ENCODE results near the gene LCN6. TPM values are rescaled to one million over a fixed set of nuclear protein-coding genes. Genes with fewer than 3 reads are reported as not detected.
"Not testable (repeated sequence)": the region's sequence is repeated elsewhere in the genome, so short reads cannot be mapped to it uniquely, and the experiment has no call there.

LCN6 gene
- total and polyA plus RNA-seq, 9 of the 15 experiments (the other 6 are each of a cell fraction or from before 2014, with no cell fraction given), result 0.10 to 0.45 (median 0.37) TPM; not detected in 5

DNA sequence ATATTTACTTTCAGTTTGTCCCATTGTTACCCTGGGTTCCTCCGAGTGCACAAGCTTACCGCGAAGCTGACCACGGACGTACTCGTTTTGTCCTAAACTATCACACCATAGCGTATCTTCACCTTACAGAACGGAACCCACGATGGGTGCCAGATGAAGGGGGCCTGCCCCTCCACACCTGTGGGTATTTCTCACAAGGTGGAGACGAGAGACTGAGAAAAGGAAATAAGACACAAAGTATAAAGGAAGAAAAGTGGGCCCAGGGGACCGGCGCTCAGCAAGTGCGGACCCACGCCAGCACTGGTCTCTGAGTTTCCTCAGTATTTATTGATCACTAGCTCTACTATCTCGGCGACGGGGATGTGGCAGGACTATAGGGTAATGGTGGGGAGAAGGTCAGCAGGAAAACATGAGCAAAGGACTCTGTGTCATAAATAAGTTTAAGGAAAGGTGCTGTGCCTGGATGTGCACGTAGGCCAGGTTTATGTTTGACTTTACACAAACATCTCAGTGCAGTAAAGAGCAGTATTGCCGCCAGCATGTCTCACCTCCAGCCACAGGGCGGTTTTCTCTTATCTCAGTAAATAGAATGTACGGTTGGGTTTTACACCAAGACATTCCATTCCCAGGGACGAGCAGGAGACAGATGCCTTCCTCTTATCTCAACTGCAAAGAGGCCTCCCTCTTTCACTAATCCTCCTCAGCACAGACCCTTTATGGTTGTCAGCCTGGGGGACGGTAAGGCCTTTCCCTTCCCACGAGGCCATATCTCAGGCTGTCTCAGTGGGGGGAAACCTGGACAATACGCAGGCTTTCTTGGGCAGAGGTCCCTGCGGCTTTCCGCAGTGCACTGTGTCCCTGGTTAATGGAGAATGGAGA lies 40.6 kb upstream of the LCN6 start:
- ATAC-seq; H3K9me3 ChIP-seq (replicated peaks; ENCODE audit: control insufficient read depth, insufficient read depth, low read depth, low read length); H3K27me3 ChIP-seq (ENCODE audit: control insufficient read depth in 2 of 2, insufficient read depth in 2 of 2, low read length in 2 of 2); H3K9me1 ChIP-seq (ENCODE audit: control insufficient read depth, insufficient read depth, low read length); BruUV-seq (replicated peaks); CTCF ChIA-PET (ENCODE audit: low intra/inter-chr PET ratio); H4K20me1 ChIP-seq (replicated peaks; ENCODE audit: control insufficient read depth, insufficient read depth, low read length); TF ChIP-seq JUN (CRISPR knock-in tag; IDR thresholded peaks at IDR 0.05; ENCODE audit: borderline replicate concordance): not testable (repeated sequence)
- peak overlapping the region; percentile 87 for H2AFZ ChIP-seq (ENCODE audit: low read depth, low read length)
- intact Hi-C loops (cut with micrococcal nuclease) (loop anchor here (5.0 to 10.0 kb wide), 2 partner anchors 158 to 456 kb away; partner anchors contain the start of genes C8G and TUBB4B), in situ Hi-C loops (cut with MboI) (loop anchor here (25.0 kb wide), 1 partner anchor 448 kb away; the partner anchor contains the start of genes CYSRT1, RNF224, SLC34A3 and TUBB4B)
- POLR2A ChIA-PET, result interaction anchor here (0.7 to 0.8 kb wide), 4 partner anchors 11 to 217 kb away, joined by 3 to 6 read pairs (median 4); no protein-coding TSS in a partner anchor
- H3K79me2 ChIP-seq (ENCODE audit: control insufficient read depth, insufficient read depth, low read length), result peaks cover 19% of the 10 kb centered on the region
- peak overlapping the region; percentile 72 to 74; a peak in 3 of 4 replicates for H3K9ac ChIP-seq (ENCODE audit: insufficient read depth in 1 of 2, low read depth in 2 of 2, low read length in 2 of 2)
- under 1% methylated on average over 26 of the region's 27 CpGs for WGBS (ENCODE audit: insufficient coverage, low coverage, missing lambda C conversion rate)
- H3K4me3 ChIP-seq, result peak overlapping the region; percentile 21
- peaks cover 18% of the 10 kb centered on the region; the same call in 1 of the 3 replicates for H3K36me3 ChIP-seq (ENCODE audit: control insufficient read depth, insufficient read depth, low read length)
- peak overlapping the region; percentile 93 for H3K27ac ChIP-seq (ENCODE audit: extremely low read depth, low read depth, low read length)
- FAIRE-seq (peak; percentile 32), DNase-seq (ENCODE audit: extremely low read depth in 1 of 4, low spot score in 3 of 4) (peak in 1 of 4 experiments; percentile 82)
- peaks cover 54 to 55% of the 10 kb centered on the region in 2 experiments for H3K4me1 ChIP-seq (replicated peaks in 1 of 2; ENCODE audit: control insufficient read depth in 2 of 2, insufficient read depth in 2 of 2, low read length in 2 of 2)
- H3K4me2 ChIP-seq (ENCODE audit: insufficient read depth, low read length), result peak overlapping the region; percentile 81
- peak; percentile 90 for TF ChIP-seq CBFA2T3 (IDR thresholded peaks at IDR 0.05)
- TF ChIP-seq TEAD1 (CRISPR knock-in tag; IDR thresholded peaks at IDR 0.05), result peak; percentile 45 to 67; a peak in 2 of 4 replicates
- peak; percentile 80 for TF ChIP-seq SMARCA4 (IDR thresholded peaks at IDR 0.05)
- peak in 1 of 2 experiments; percentile 17; a peak in 1 of 4 replicates for TF ChIP-seq MLLT1 (IDR thresholded peaks at IDR 0.05)
- TF ChIP-seq TAL1 (IDR thresholded peaks at IDR 0.05), result peak; percentile 74
- TF ChIP-seq RBBP5 (IDR thresholded peaks at IDR 0.05; ENCODE audit: borderline replicate concordance, insufficient read depth, low read length, poor library complexity, severe bottlenecking), result peak; percentile 56
- 0 out of 2 replicates have a peak, but pooled peaks have one; percentile 17 for TF ChIP-seq JUN (IDR thresholded peaks at IDR 0.05; ENCODE audit: borderline replicate concordance, low read depth, low read length)
- peak; percentile 29; the same call in 1 of the 2 replicates for TF ChIP-seq ZNF263 (CRISPR knock-in tag; IDR thresholded peaks at IDR 0.05; ENCODE audit: borderline replicate concordance)
- TF ChIP-seq FOXP1 (CRISPR knock-in tag; IDR thresholded peaks at IDR 0.05), result peak; percentile 39; the same call in 1 of the 2 replicates
- peak; percentile 85 for TF ChIP-seq ZNF407 (IDR thresholded peaks at IDR 0.05; ENCODE audit: low read depth)

Measured in K562 (cell line).